Suppressor macrophage treated with lipopolysaccharide for 4 hours (primary cell): Measurements from ENCODE around the gene FLNB.
"Not testable (repeated sequence)": the region's sequence is repeated elsewhere in the genome, so short reads cannot be mapped to it uniquely, and the experiment has no call there.

Experiments used
- DNase-seq: peaks from one replicate; pipeline ENCODE4 v3.0.0-alpha.2; 2020

FLNB gene

GRCh38 chr3:57981483-57982087 is 26.6 kb upstream of the FLNB start:
- peak; percentile 47 for DNase-seq

- DNase-seq: peak; percentile 70
These were observed 25.5 kb upstream of the FLNB start for GRCh38 chr3:57982561-57983243.

- peak; percentile 97 for DNase-seq
These were observed 24.3 kb upstream of the FLNB start for GRCh38 chr3:57983734-57984518.

- DNase-seq: no peak
These were observed 22.8 kb upstream of the FLNB start for GRCh38 chr3:57985176-57985983.

- DNase-seq: no peak
These were observed 22.3 kb upstream of the FLNB start for GRCh38 chr3:57985984-57986246.

GRCh38 chr3:57986261-57986660 is 22.0 kb upstream of the FLNB start:
- no peak for DNase-seq

GRCh38 chr3:57989198-57989597 is 19.0 kb upstream of the FLNB start:
- DNase-seq: not testable (repeated sequence)

GRCh38 chr3:57989646-57990045 is 18.6 kb upstream of the FLNB start:
- no peak for DNase-seq

GRCh38 chr3:57992452-57993213 is 15.6 kb upstream of the FLNB start:
- no peak for DNase-seq

GRCh38 chr3:57998366-57999283 is 9.6 kb upstream of the FLNB start:
- DNase-seq: peak; percentile 36

GRCh38 chr3:57999417-58000115 is 8.7 kb upstream of the FLNB start:
- DNase-seq: no peak

GRCh38 chr3:58000306-58001085 is 7.7 kb upstream of the FLNB start:
- no peak for DNase-seq

GRCh38 chr3:58001086-58001467 is 7.1 kb upstream of the FLNB start:
- DNase-seq: no peak

- DNase-seq: no peak
These were observed 6.2 kb upstream of the FLNB start for GRCh38 chr3:58001979-58002378.

GRCh38 chr3:58003093-58003492 is 5.1 kb upstream of the FLNB start:
- DNase-seq: no peak

- DNase-seq: no peak
These were observed 3.2 kb upstream of the FLNB start for GRCh38 chr3:58004973-58005372.

GRCh38 chr3:58005669-58006068 is 2.6 kb upstream of the FLNB start:
- DNase-seq: no peak

- DNase-seq: no peak
These were observed 1.6 kb upstream of the FLNB start for GRCh38 chr3:58006661-58007060.

- DNase-seq: peak; percentile 27
These were observed 965 bp downstream of the FLNB start for GRCh38 chr3:58009026-58009748.
